ENCODE data around the gene SLC5A5. TPM values are rescaled to one million over a fixed set of nuclear protein-coding genes. Genes with fewer than 3 reads are reported as not detected.

Gene SLC5A5
- total and polyA plus RNA-seq, 2 of the 8 experiments (the other 6 are each of a cell fraction or from before 2014, with no cell fraction given) = 1.5 to 1.8 TPM

GRCh38 chr19:17854061-17854460, 17.7 kb upstream of the SLC5A5 start (continued):
- TF ChIP-seq CHD7 (IDR thresholded peaks at IDR 0.05; ENCODE audit: insufficient replicate concordance, low read length) = no peak
- TF ChIP-seq, protein P1, sequence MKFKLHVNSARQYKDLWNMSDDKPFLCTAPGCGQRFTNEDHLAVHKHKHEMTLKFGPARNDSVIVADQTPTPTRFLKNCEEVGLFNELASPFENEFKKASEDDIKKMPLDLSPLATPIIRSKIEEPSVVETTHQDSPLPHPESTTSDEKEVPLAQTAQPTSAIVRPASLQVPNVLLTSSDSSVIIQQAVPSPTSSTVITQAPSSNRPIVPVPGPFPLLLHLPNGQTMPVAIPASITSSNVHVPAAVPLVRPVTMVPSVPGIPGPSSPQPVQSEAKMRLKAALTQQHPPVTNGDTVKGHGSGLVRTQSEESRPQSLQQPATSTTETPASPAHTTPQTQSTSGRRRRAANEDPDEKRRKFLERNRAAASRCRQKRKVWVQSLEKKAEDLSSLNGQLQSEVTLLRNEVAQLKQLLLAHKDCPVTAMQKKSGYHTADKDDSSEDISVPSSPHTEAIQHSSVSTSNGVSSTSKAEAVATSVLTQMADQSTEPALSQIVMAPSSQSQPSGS (IDR thresholded peaks at IDR 0.05; ENCODE audit: low read length) = no peak
- no peak for TF ChIP-seq ASH2L (IDR thresholded peaks at IDR 0.05; ENCODE audit: low read length)
- TF ChIP-seq CHD1 (IDR thresholded peaks at IDR 0.05; ENCODE audit: low read depth, low read length) = no peak
- TF ChIP-seq SP4 (IDR thresholded peaks at IDR 0.05; ENCODE audit: low read length) = no peak
- no peak for TF ChIP-seq NANOG (IDR thresholded peaks at IDR 0.05; ENCODE audit: insufficient read depth, low read depth, low read length, poor library complexity, severe bottlenecking)
